Smooth muscle cell (in vitro differentiated cells): Measurements from ENCODE around the gene DNER. TPM values are rescaled to one million over a fixed set of nuclear protein-coding genes. Genes with fewer than 3 reads are reported as not detected.

ENCODE experiments used
- DNase-seq: peaks from one replicate; lab custom pipeline; 2025; ENCODE audit not compliant: unreplicated experiment; lab: John Stamatoyannopoulos, UW
- H2AFZ ChIP-seq: fragments of 200-600 bp; sonication (generic); 2 replicates; pipeline ENCODE4 v1.6.0; 2016; ENCODE audit warnings: antibody characterized with exemption, low read depth, mild to moderate bottlenecking
- H3F3A ChIP-seq: fragments of 200-600 bp; sonication (generic); 2 replicates; pipeline ENCODE4 v1.6.0; 2017; ENCODE audit warnings: antibody characterized with exemption, low read depth
- H3K27ac ChIP-seq: fragments of 200-600 bp; sonication (generic); 2 replicates; pipeline ENCODE4 v1.5.1; 2016; ENCODE audit warnings: low read depth, mild to moderate bottlenecking
- H3K27me3 ChIP-seq: fragments of 200-600 bp; sonication (generic); 2 replicates; pipeline ENCODE4 v1.6.1; 2016; ENCODE audit warnings: low read depth, mild to moderate bottlenecking
- H3K36me3 ChIP-seq: fragments of 200-600 bp; sonication (generic); 2 replicates; pipeline ENCODE4 v1.5.1; 2016; ENCODE audit warnings: low read depth
- H3K4me1 ChIP-seq: fragments of 200-600 bp; sonication (generic); 2 replicates; pipeline ENCODE4 v1.5.1; 2016; ENCODE audit warnings: low read depth
- H3K4me2 ChIP-seq: fragments of 200-600 bp; sonication (generic); 2 replicates; pipeline ENCODE4 v1.6.0; 2016; ENCODE audit warnings: mild to moderate bottlenecking
- H3K4me3 ChIP-seq: fragments of 200-600 bp; sonication (generic); 2 replicates; pipeline ENCODE4 v1.5.1; 2016; ENCODE audit warnings: mild to moderate bottlenecking
- H3K79me2 ChIP-seq: fragments of 200-600 bp; sonication (generic); 2 replicates; pipeline ENCODE4 v1.6.0; 2016; ENCODE audit warnings: low read depth, mild to moderate bottlenecking
- H3K9ac ChIP-seq: fragments of 200-600 bp; sonication (generic); 2 replicates; pipeline ENCODE4 v1.6.0; 2016; ENCODE audit warnings: low read depth
- H3K9me3 ChIP-seq: fragments of 200-600 bp; sonication (generic); replicated peaks from 2 replicates; pipeline ENCODE4 v1.5.1; 2016; ENCODE audit warnings: low read depth
- H4K20me1 ChIP-seq: fragments of 200-600 bp; sonication (generic); 2 replicates; pipeline ENCODE4 v1.6.0; 2016; ENCODE audit warnings: low read depth
- CTCF ChIP-seq: fragments of 200-600 bp; sonication (generic); IDR thresholded peaks from 2 replicates; pipeline ENCODE4 v1.5.1; 2017; ENCODE audit warnings: borderline replicate concordance, mild to moderate bottlenecking, antibody characterized with exemption; ENCODE audit not compliant: insufficient read depth, poor library complexity, severe bottlenecking
- WGBS: methylation state at CpG from one replicate; pipeline ENCODE4 v1.1.7; 2016; ENCODE audit warnings: low lambda C conversion rate; 5-methylcytosine and 5-hydroxymethylcytosine counted together
- polyA plus RNA-seq: library from polyadenylated mRNA; unstranded; fragments of >200 nt; fragmentation: Nextera tagmentation; extraction: Ambion mirVana; gene quantifications from 2 replicates; pipeline ENCODE4 v1.2.1, GENCODE V29; 2016
- total RNA-seq: library from RNA; depleted of rRNA; stranded (reverse); fragments of >200 nt; gene quantifications from 2 replicates; pipeline ENCODE4 v1.2.3, GENCODE V29; 2014

Gene DNER
- total and polyA plus RNA-seq, 2 experiments from 2014 or later = 0.31 to 0.61 TPM

- Histone ChIP-seq H3K36me3 (no peaks in the 10 kb centered on the region), H3K9me3 (no peaks in the 10 kb centered on the region), H2AFZ (no peak overlapping the region), H3K4me1 (no peaks in the 10 kb centered on the region), H4K20me1 (no peaks in the 10 kb centered on the region), H3K9ac (no peak overlapping the region), H3K27ac (no peak overlapping the region), H3K4me3 (no peak overlapping the region), H3K79me2 (no peaks in the 10 kb centered on the region), H3F3A (no peaks in the 10 kb centered on the region), H3K27me3 (no peaks in the 10 kb centered on the region), H3K4me2 (no peak overlapping the region)
- 91% methylated on average over 4 of the region's 4 CpGs for WGBS
- TF ChIP-seq CTCF = no peak
- DNase-seq = no peak
Measured at GRCh38 chr2:229658004-229658403, 56.4 kb downstream of the DNER start.

GRCh38 chr2:229654437-229654836, 59.9 kb downstream of the DNER start:
- H3K4me3 ChIP-seq = no peak overlapping the region
- WGBS = 89% methylated on average over 3 of the region's 3 CpGs
- H3K79me2 ChIP-seq = no peaks in the 10 kb centered on the region
- H3K27ac ChIP-seq = no peak overlapping the region
- DNase-seq = no peak
- no peak overlapping the region for H3K4me2 ChIP-seq
- no peaks in the 10 kb centered on the region for H3K27me3 ChIP-seq
- no peak overlapping the region for H2AFZ ChIP-seq
- no peaks in the 10 kb centered on the region for H3K9me3 ChIP-seq
- H3F3A ChIP-seq = no peaks in the 10 kb centered on the region
- H4K20me1 ChIP-seq = no peaks in the 10 kb centered on the region
- TF ChIP-seq CTCF = no peak
- H3K9ac ChIP-seq = no peak overlapping the region
- no peaks in the 10 kb centered on the region for H3K36me3 ChIP-seq
- H3K4me1 ChIP-seq = no peaks in the 10 kb centered on the region

GRCh38 chr2:229653531-229653930, 60.8 kb downstream of the DNER start:
- no peak for DNase-seq
- Histone ChIP-seq H3K4me1 (no peaks in the 10 kb centered on the region), H3K79me2 (no peaks in the 10 kb centered on the region), H3F3A (no peaks in the 10 kb centered on the region), H3K27me3 (no peaks in the 10 kb centered on the region), H4K20me1 (no peaks in the 10 kb centered on the region), H3K4me2 (no peak overlapping the region), H2AFZ (no peak overlapping the region), H3K9me3 (no peaks in the 10 kb centered on the region), H3K27ac (no peak overlapping the region), H3K4me3 (no peak overlapping the region), H3K36me3 (no peaks in the 10 kb centered on the region), H3K9ac (no peak overlapping the region)
- TF ChIP-seq CTCF = no peak
- WGBS = 83% methylated on average over 1 of the region's 1 CpG

GRCh38 chr2:229652796-229653195, 61.6 kb downstream of the DNER start:
- no peak overlapping the region for H3K27ac ChIP-seq
- no peak for DNase-seq
- no peak overlapping the region for H3K4me2 ChIP-seq
- no peaks in the 10 kb centered on the region for H3K79me2 ChIP-seq
- H3F3A ChIP-seq = no peaks in the 10 kb centered on the region
- no peak overlapping the region for H3K9ac ChIP-seq
- no peak overlapping the region for H3K4me3 ChIP-seq
- no peak overlapping the region for H2AFZ ChIP-seq
- 79% methylated on average over 5 of the region's 5 CpGs for WGBS
- no peaks in the 10 kb centered on the region for H3K27me3 ChIP-seq
- no peaks in the 10 kb centered on the region for H3K9me3 ChIP-seq
- H3K36me3 ChIP-seq = no peaks in the 10 kb centered on the region
- TF ChIP-seq CTCF = no peak
- no peaks in the 10 kb centered on the region for H3K4me1 ChIP-seq
- H4K20me1 ChIP-seq = no peaks in the 10 kb centered on the region
